GM12891 (cell line): ENCODE measurements around the gene WNT11. TPM values are rescaled to one million over a fixed set of nuclear protein-coding genes. Genes with fewer than 3 reads are reported as not detected.

Source experiments
- DNase-seq: peaks from one replicate; pipeline ENCODE4 v3.0.0; 2011; ENCODE audit warnings: low spot score; ENCODE audit not compliant: insufficient read length
- FAIRE-seq: peaks from 2 replicates; lab custom pipeline; 2011; peaks lifted over from hg19 to GRCh38; lab: Jason Lieb, UNC
- PAX5 ChIP-seq: IDR thresholded peaks from 2 replicates; pipeline ENCODE4 v1.6.1; 2011; ENCODE audit warnings: low read length, moderate library complexity, mild to moderate bottlenecking; ENCODE audit not compliant: insufficient read depth, severe bottlenecking
- POLR2A ChIP-seq: IDR thresholded peaks from 2 replicates; pipeline ENCODE4 v1.6.1; 2011; ENCODE audit warnings: low read depth, low read length, control low read depth
- POLR2AphosphoS5 ChIP-seq: IDR thresholded peaks from 2 replicates; pipeline ENCODE4 v1.6.1; 2011; ENCODE audit warnings: low read depth, low read length, control low read depth
- POU2F2 ChIP-seq: IDR thresholded peaks from 2 replicates; pipeline ENCODE4 v1.6.1; 2011; ENCODE audit warnings: low read depth, mild to moderate bottlenecking, control low read depth, low read length, moderate library complexity
- SPI1 ChIP-seq: IDR thresholded peaks from 2 replicates; pipeline ENCODE4 v1.6.1; 2011; ENCODE audit warnings: low read depth, low read length, control low read depth
- TAF1 ChIP-seq: IDR thresholded peaks from 2 replicates; pipeline ENCODE4 v1.6.1; 2011; ENCODE audit warnings: low read depth, low read length, control low read depth
- polyA plus RNA-seq: library from polyadenylated mRNA; unstranded; fragments of >200 nt; gene quantifications from one replicate; pipeline ENCODE4 v1.2.1, GENCODE V29; 2012; ENCODE audit warnings: low read depth, missing spikeins, inconsistent platforms; ENCODE audit not compliant: missing spikeins

Gene WNT11
- polyA plus RNA-seq: not detected

GRCh38 chr11:76206327-76207081, at the start of gene WNT11:
WNT11 (minus strand) TSS chr11:76206502; CDS start chr11:76206407, 95 bp downstream.
- FAIRE-seq (no peak), DNase-seq (no peak)
- TF ChIP-seq PAX5: no peak
- TF ChIP-seq POLR2A: no peak
- TF ChIP-seq SPI1: no peak
- TF ChIP-seq POLR2AphosphoS5: no peak
- no peak for TF ChIP-seq POU2F2

GRCh38 chr11:76253416-76253815, 47.1 kb upstream of the WNT11 start:
- FAIRE-seq: no peak

GRCh38 chr11:76252631-76253070, 46.3 kb upstream of the WNT11 start:
- TF ChIP-seq POU2F2: no peak

More at GRCh38 chr11:76253416-76253815, 47.1 kb upstream of the WNT11 start:
- TF ChIP-seq TAF1: no peak
- no peak for TF ChIP-seq PAX5
- no peak for TF ChIP-seq POLR2A
- no peak for TF ChIP-seq POLR2AphosphoS5
- no peak for TF ChIP-seq POU2F2
- no peak for TF ChIP-seq SPI1
- no peak for DNase-seq

GRCh38 chr11:76251576-76251975, 45.3 kb upstream of the WNT11 start:
- DNase-seq (no peak), FAIRE-seq (no peak)
- no peak for TF ChIP-seq PAX5
- no peak for TF ChIP-seq POLR2A
- no peak for TF ChIP-seq POLR2AphosphoS5
- no peak for TF ChIP-seq POU2F2
- no peak for TF ChIP-seq SPI1
- no peak for TF ChIP-seq TAF1

More at GRCh38 chr11:76252631-76253070, 46.3 kb upstream of the WNT11 start:
- DNase-seq: no peak
- FAIRE-seq: no peak

- no peak for TF ChIP-seq SPI1
- TF ChIP-seq POLR2AphosphoS5: no peak
- no peak for TF ChIP-seq POLR2A
- TF ChIP-seq TAF1: no peak
- TF ChIP-seq POU2F2: no peak
- no peak for TF ChIP-seq PAX5
- DNase-seq (no peak), FAIRE-seq (no peak)
These were observed 44.9 kb upstream of the WNT11 start for GRCh38 chr11:76251226-76251575.

- TF ChIP-seq POU2F2: no peak
- no peak for TF ChIP-seq PAX5
- TF ChIP-seq POLR2A: no peak
- TF ChIP-seq SPI1: peak; percentile 36; the same call in 1 of the 2 replicates
- no peak for TF ChIP-seq TAF1
- no peak for TF ChIP-seq POLR2AphosphoS5
- FAIRE-seq (no peak), DNase-seq (no peak)
These were observed 44.4 kb upstream of the WNT11 start for GRCh38 chr11:76250520-76251225.

GRCh38 chr11:76249195-76249741, 43.0 kb upstream of the WNT11 start:
- FAIRE-seq: no peak
- TF ChIP-seq SPI1 (no peak), POLR2AphosphoS5 (no peak), POLR2A (no peak), POU2F2 (no peak), PAX5 (no peak), TAF1 (no peak)

GRCh38 chr11:76248210-76248609, 41.9 kb upstream of the WNT11 start:
- TF ChIP-seq POLR2AphosphoS5 (no peak), SPI1 (no peak)
- no peak for DNase-seq
- FAIRE-seq: no peak

More at GRCh38 chr11:76249195-76249741, 43.0 kb upstream of the WNT11 start:
- DNase-seq: no peak

- TF ChIP-seq POLR2AphosphoS5 (no peak), POU2F2 (no peak), POLR2A (no peak), SPI1 (no peak), TAF1 (no peak), PAX5 (no peak)
- FAIRE-seq (no peak), DNase-seq (no peak)
These were observed 40.8 kb upstream of the WNT11 start for GRCh38 chr11:76247091-76247490.

GRCh38 chr11:76246271-76246933, 40.1 kb upstream of the WNT11 start:
- TF ChIP-seq POLR2AphosphoS5 (no peak), SPI1 (no peak), POU2F2 (no peak), TAF1 (no peak), PAX5 (no peak), POLR2A (no peak)
- no peak for DNase-seq
- no peak for FAIRE-seq
